Caco-2 (cell line): ENCODE data around the gene PLEKHF1. TPM values are rescaled to one million over a fixed set of nuclear protein-coding genes. Genes with fewer than 3 reads are reported as not detected.

Experiments used
- BruUV-seq: library from RNA; stranded (reverse); fragments of 400-500 nt; replicated peaks from 2 replicates; lab custom pipeline; 2021; lab: Mats Ljungman, UMichigan
- CTCF ChIA-PET: fragments of 300-600 bp; sonication (Branson Sonifier 250); formaldehyde crosslinking; loops from one replicate; lab custom pipeline; 2022; ENCODE audit warnings: antibody characterized with exemption; lab: Charles Lee
- POLR2A ChIA-PET: fragments of 300-600 bp; sonication (Branson Sonifier 250); formaldehyde crosslinking; loops from one replicate; lab custom pipeline; 2022; ENCODE audit warnings: antibody characterized with exemption; lab: Charles Lee
- DNase-seq, 2 experiments: peaks; one replicate each; pipeline versions ENCODE4 v3.0.0 to v3.0.0-alpha.2; 2020 to 2022
- H3K27me3 ChIP-seq: replicated peaks from 2 replicates; pipeline ENCODE4 v1.6.0; 2011; ENCODE audit warnings: low read length; ENCODE audit not compliant: control insufficient read depth, insufficient read depth
- H3K36me3 ChIP-seq: 2 replicates; pipeline ENCODE4 v1.5.1; 2011; ENCODE audit warnings: low read length; ENCODE audit not compliant: control insufficient read depth, insufficient read depth
- H3K4me1 ChIP-seq: fragments of 250-450 bp; sonication (Bioruptor Pico); 2 replicates; pipeline ENCODE4 v1.5.1; 2020; ENCODE audit warnings: mild to moderate bottlenecking
- H3K4me3 ChIP-seq: 2 replicates; pipeline ENCODE4 v1.5.1; 2011; ENCODE audit warnings: low read depth, mild to moderate bottlenecking, control low read depth, low read length
- H3K9me3 ChIP-seq: fragments of 250-450 bp; sonication (Bioruptor Pico); 2 replicates; pipeline ENCODE4 v1.5.1; 2020; ENCODE audit warnings: mild to moderate bottlenecking, moderate library complexity
- H3K27ac Mint-ChIP-seq: one replicate; pipeline ENCODE4 v1.8.0; 2022; ENCODE audit warnings: mixed read lengths; ENCODE audit not compliant: unreplicated experiment
- H3K27me3 Mint-ChIP-seq: one replicate; pipeline ENCODE4 v1.8.0; 2022; ENCODE audit warnings: mixed read lengths; ENCODE audit not compliant: insufficient read depth, unreplicated experiment
- H3K36me3 Mint-ChIP-seq: one replicate; pipeline ENCODE4 v1.8.0; 2022; ENCODE audit warnings: mild to moderate bottlenecking, mixed read lengths; ENCODE audit not compliant: insufficient read depth, unreplicated experiment
- H3K4me1 Mint-ChIP-seq: one replicate; pipeline ENCODE4 v1.8.0; 2022; ENCODE audit warnings: low read depth, mixed read lengths; ENCODE audit not compliant: unreplicated experiment
- H3K4me3 Mint-ChIP-seq: one replicate; pipeline ENCODE4 v1.8.0; 2022; ENCODE audit warnings: mild to moderate bottlenecking, moderate library complexity, mixed read lengths; ENCODE audit not compliant: unreplicated experiment
- H3K9me3 Mint-ChIP-seq: one replicate; pipeline ENCODE4 v1.8.0; 2022; ENCODE audit warnings: mixed read lengths; ENCODE audit not compliant: unreplicated experiment
- CTCF ChIP-seq, 2 experiments: fragments of 200-600 bp in 1 of 2; IDR thresholded peaks; 1 replicate in 1 of 2; 2 replicates in 1 of 2; pipeline versions ENCODE4 v1.5.1 to v1.8.0; 2011 to 2022; ENCODE audit warnings: antibody characterized with exemption in 1 of 2, control low read depth in 1 of 2, inconsistent platforms in 1 of 2, low read depth in 1 of 2, low read length in 1 of 2, mild to moderate bottlenecking in 1 of 2, moderate library complexity in 1 of 2; ENCODE audit not compliant: insufficient read depth in 1 of 2, severe bottlenecking in 1 of 2, unreplicated experiment in 1 of 2
- intact Hi-C: fragments of 100-400 bp; cut with micrococcal nuclease; formaldehyde crosslinking; loops from one replicate; pipeline ENCODE4 v1.10.0; 2022; ENCODE audit not compliant: unreplicated experiment
- total RNA-seq: library from RNA; stranded (reverse); gene quantifications from 2 replicates; pipeline ENCODE4 v1.2.3, GENCODE V29; 2022

PLEKHF1 gene
- total RNA-seq, 1 experiment from 2014 or later, result 5.0 TPM

- Mint-ChIP-seq H3K4me3 (no peak overlapping the region), H3K27me3 (peaks cover 2% of the 10 kb centered on the region), H3K27ac (no peak overlapping the region), H3K36me3 (no peaks in the 10 kb centered on the region), H3K4me1 (no peaks in the 10 kb centered on the region), H3K9me3 (no peaks in the 10 kb centered on the region)
- no peak for TF ChIP-seq CTCF (IDR thresholded peaks at IDR 0.05; ENCODE audit: insufficient read depth in 1 of 2, low read depth in 1 of 2, low read length in 1 of 2, severe bottlenecking in 1 of 2, unreplicated experiment in 1 of 2)
- intact Hi-C loops, result no loop called here
- Histone ChIP-seq H3K27me3 (no peaks in the 10 kb centered on the region), H3K4me1 (no peaks in the 10 kb centered on the region), H3K36me3 (no peaks in the 10 kb centered on the region), H3K4me3 (no peak overlapping the region), H3K9me3 (no peaks in the 10 kb centered on the region)
- no peak for DNase-seq
- BruUV-seq, result no TSS peak
- CTCF ChIA-PET, result no interaction called here
- POLR2A ChIA-PET, result no interaction called here
Observed at GRCh38 chr19:29634002-29634401, 31.3 kb upstream of the PLEKHF1 start.

DNA sequence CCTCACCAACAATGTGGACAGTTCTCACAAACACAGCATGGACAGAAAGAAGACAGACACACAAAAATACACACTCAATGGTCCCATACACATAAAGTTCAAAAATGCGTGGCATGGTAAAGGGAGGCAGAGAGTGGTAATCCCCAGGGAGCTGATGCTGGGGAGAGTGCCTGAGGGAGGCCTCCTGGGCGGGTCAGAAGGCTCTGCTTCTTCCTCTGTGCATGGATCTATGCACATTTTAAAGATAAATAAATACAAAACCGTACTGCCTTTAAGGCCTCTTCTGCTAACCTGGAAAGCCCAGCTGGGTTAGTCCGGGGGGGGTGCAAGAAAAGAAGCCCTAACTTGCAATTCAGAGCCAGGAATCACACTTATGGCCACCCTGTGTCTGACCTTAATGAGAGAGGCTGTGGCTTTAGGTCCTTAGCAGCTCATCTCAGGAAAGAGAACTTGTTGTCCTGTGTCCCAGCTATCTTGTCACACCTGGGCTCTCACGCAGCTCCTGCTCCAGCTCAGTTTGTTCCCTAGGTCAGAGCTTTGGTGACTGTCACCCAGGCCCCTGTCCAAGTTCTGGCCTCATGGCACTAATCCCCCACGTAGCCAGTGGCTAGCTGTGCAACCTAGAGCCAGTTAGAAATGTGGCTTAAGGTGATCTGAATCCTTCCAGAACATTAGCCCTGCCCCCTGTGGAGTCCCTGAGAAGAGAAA, 30.7 kb upstream of the PLEKHF1 start:
- Mint-ChIP-seq H3K27ac (no peak overlapping the region), H3K4me3 (no peak overlapping the region), H3K9me3 (no peaks in the 10 kb centered on the region), H3K36me3 (no peaks in the 10 kb centered on the region), H3K4me1 (no peaks in the 10 kb centered on the region), H3K27me3 (peaks cover 2% of the 10 kb centered on the region)
- BruUV-seq, result no TSS peak
- no peak overlapping the region for H3K4me3 ChIP-seq
- intact Hi-C loops, result no loop called here
- POLR2A ChIA-PET, result no interaction called here
- CTCF ChIA-PET, result no interaction called here
- TF ChIP-seq CTCF (IDR thresholded peaks at IDR 0.05; ENCODE audit: insufficient read depth in 1 of 2, low read depth in 1 of 2, low read length in 1 of 2, severe bottlenecking in 1 of 2, unreplicated experiment in 1 of 2), result no peak
- H3K36me3 ChIP-seq, result no peaks in the 10 kb centered on the region
- H3K4me1 ChIP-seq, result no peaks in the 10 kb centered on the region
- H3K27me3 ChIP-seq, result no peaks in the 10 kb centered on the region
- no peak for DNase-seq
- H3K9me3 ChIP-seq, result no peaks in the 10 kb centered on the region

DNA sequence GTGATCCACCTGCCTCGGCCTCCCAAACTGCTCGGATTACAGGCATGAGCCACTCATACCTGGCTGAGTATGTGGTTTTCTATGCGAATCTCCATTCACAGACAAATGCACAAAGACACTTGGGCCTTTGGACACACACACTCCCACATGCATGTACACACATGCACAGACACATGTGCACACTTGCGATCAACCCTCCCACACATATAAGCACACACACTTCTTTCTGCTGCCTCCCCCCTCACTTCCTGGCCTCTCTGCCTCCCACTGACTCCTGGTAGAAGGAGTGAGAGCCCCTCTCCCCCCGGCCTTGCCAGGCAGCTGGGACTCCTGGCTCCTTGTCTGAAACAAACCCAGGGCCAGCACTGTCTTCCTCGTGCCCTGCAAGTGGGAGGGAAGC, 29.3 kb upstream of the PLEKHF1 start:
- peaks cover 2% of the 10 kb centered on the region for H3K27me3 Mint-ChIP-seq
- H3K4me3 Mint-ChIP-seq, result no peak overlapping the region
- Histone ChIP-seq H3K4me1 (no peaks in the 10 kb centered on the region), H3K27me3 (no peaks in the 10 kb centered on the region), H3K4me3 (no peak overlapping the region), H3K9me3 (no peaks in the 10 kb centered on the region), H3K36me3 (no peaks in the 10 kb centered on the region)
- no peaks in the 10 kb centered on the region for H3K9me3 Mint-ChIP-seq
- ChIA-PET POLR2A (no interaction called here), CTCF (no interaction called here)
- H3K36me3 Mint-ChIP-seq, result no peaks in the 10 kb centered on the region
- no peak for TF ChIP-seq CTCF (IDR thresholded peaks at IDR 0.05; ENCODE audit: insufficient read depth in 1 of 2, low read depth in 1 of 2, low read length in 1 of 2, severe bottlenecking in 1 of 2, unreplicated experiment in 1 of 2)
- intact Hi-C loops, result no loop called here
- no peak for DNase-seq
- H3K27ac Mint-ChIP-seq, result no peak overlapping the region
- no TSS peak for BruUV-seq
- no peaks in the 10 kb centered on the region for H3K4me1 Mint-ChIP-seq
